HG03442 (cell line): ENCODE data around the gene HDHD2.
A peak's percentile ranks its signal among the peaks of the same experiment; 100 is the strongest.
"Not testable (repeated sequence)": the region's sequence is repeated elsewhere in the genome, so short reads cannot be mapped to it uniquely, and the experiment has no call there.

Experiments
- ATAC-seq: cut with Tn5 transposase; IDR thresholded peaks from one replicate; pipeline ENCODE4 v1.9.1; 2021; ENCODE audit warnings: mild to moderate bottlenecking, moderate library complexity; ENCODE audit not compliant: unreplicated experiment

The HDHD2 gene

GRCh38 chr18:47150029-47150823, at the start of gene HDHD2:
TSS of gene HDHD2 (minus strand) at chr18:47150500. CDS start at chr18:47136439, 14,061 bp downstream.
- ATAC-seq: peak; percentile 86

DNA sequence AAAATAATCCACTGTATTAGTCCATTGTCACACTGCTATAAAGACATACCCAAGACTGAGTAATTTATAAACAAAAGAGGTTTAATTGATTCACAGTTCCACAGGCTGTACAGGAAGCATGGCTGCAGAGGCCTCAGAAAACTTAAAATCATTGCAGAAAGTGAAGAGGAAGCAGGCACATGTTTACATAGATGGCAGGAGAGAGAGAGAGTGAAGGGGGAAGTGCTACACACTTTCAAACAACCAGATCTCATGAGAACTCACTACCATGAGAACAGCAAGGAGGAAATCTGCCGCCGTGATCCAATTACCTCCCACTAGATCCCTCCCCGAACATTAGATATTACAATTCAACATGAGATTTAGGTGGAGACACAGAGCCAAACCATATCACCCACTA, 45.7 kb upstream of the HDHD2 start:
- not testable (repeated sequence) for ATAC-seq

DNA sequence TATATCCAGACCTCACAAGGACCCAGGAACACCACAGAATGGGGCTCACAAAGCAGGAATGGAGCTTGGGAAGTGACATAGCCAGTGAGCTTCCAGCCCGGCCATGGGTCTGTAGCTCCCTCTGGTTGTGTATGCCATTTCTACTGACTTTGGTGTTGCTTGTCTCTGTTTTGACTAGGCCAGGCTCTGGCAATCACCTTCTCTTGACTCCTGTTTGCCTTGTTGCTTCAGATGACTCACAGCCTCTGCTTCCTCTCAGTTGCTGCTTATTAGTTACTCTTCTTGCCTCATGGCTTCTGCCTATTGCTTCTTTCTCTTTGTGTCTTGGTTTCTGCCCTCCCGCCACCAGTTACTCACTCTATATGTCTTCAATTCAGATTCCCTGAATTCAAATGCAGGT, 41.7 kb upstream of the HDHD2 start:
- ATAC-seq: no peak

- no peak for ATAC-seq
Observed at GRCh38 chr18:47187721-47188120, 37.4 kb upstream of the HDHD2 start.

GRCh38 chr18:47184419-47185050, 34.2 kb upstream of the HDHD2 start:
- no peak for ATAC-seq

DNA sequence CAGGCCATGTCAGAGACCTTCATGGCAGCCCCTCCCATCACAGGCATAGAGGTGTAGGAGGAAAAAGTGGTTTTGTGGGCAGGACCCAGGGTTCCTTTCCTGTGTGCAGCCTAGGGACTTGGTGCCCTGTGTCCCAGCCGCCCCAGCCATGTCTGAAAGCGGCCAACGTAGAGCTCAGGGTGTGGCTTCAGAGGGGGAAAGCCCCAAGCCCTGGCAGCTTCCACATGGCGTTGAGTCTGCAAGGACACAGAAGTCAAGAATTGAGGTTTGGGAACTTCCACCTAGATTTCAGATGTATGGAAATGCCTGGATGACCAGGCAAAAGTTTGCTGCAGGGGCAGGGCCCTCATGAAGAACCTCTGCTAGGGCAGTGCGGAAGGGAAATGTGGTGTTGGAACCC, 31.9 kb upstream of the HDHD2 start:
- not testable (repeated sequence) for ATAC-seq

GRCh38 chr18:47180765-47181164, 30.5 kb upstream of the HDHD2 start:
- no peak for ATAC-seq

DNA sequence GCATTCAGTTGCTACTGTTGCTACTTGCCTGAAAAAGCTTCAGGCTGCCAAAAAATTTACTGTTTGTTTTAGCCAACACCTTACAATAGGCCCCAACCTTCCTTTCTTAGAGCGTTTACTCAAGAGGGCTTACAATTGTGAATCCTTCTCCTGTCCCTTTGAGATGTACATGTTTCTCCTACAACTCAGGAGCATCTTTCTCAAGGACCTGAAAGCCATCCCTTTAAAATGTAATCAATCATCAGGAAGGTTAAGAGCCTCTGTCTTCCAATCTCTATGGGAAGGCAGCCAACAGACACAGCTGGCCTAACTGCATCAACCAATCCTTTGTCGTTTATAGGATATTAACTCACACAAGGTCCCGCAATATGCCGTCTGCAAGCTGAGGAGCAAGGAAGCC, 29.2 kb upstream of the HDHD2 start:
- no peak for ATAC-seq

DNA sequence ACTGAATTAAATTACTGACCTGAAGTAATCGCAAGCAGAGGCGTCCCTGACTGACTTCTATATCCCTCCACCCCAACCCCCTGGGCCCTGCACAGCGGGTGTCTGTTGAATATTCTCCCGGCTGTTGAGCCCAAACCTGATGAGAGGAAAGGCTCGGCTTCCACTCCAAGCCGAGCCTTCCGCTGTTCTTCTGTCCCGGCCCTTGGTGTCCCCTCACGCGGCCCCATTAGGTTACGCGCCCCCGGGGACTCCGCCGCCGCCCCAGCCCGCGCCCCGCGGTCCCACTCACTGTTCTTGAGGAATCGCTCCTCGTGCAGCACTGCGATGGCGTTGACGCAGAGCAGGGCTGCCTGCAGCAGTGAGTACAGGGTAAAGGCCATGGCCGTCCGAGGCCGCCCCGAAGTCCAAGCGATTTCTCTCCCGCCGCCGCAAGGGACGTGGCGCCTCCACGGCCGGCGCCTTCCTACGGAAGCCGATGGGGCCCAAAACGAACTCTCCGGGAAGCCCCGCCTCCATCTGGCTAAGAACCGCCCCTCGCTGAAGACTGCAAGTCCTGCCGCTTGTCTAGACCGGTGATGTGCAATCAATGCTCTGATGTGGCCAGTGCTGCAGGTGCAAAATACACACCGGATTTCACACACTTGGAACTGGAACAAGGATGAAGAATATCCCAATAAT, 25.7 kb upstream of the HDHD2 start, which contains the start of gene IER3IP1:
TSS of gene IER3IP1 (minus strand) at position 467 of the 678 bp plus-strand sequence. CDS start at position 380, 87 bp downstream.
- ATAC-seq: peak; percentile 78

GRCh38 chr18:47175283-47175897, 25.1 kb upstream of the HDHD2 start:
- ATAC-seq: no peak

DNA sequence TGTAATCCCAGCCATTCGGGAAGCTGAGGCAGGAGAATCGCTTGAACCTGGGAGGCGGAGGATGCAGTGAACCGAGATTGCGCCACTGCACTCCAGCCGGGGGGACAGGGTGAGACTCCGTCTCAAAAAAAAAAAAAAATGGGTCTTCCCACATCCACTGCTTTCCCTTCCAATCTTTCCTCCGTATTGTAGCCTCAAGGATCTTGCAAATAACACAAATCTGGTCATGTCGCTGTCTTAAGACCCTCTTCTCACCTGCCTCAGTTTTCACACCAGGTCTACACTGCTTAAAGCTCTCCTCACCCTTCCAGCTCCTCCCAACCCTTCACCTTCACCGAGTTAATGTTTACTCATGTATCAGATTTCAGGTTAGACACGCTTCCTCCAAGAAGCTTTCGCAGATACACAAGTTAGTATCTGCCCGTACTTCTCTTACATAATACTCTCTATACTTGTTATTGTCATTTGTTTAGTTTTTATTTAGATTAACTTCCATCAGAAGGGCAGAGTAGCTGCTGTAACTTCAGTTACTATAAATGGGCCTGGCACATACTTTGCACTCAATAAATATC, 24.3 kb upstream of the HDHD2 start:
- ATAC-seq: no peak

- no peak for ATAC-seq
Observed at GRCh38 chr18:47172476-47172875, 22.2 kb upstream of the HDHD2 start.

GRCh38 chr18:47168913-47169312, 18.6 kb upstream of the HDHD2 start:
- no peak for ATAC-seq

DNA sequence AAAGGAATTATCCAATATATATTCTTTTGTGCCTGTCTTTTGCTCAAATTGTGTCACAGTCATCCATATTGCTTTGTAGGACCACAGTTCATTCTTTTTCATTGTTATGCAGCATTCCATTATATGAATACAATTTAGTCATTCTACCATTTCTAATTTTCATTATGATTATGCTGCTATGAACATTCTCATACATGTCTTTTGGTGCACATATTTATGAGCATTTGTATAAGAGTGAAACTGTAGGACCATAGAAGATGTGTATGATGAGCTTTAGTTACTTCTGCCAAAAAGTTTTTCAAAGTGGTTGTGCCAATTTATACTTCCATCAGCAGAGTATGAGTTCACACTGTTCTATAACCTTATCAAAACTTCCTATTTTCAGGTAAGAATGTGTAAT, 18.2 kb upstream of the HDHD2 start:
- ATAC-seq: no peak

GRCh38 chr18:47166294-47166693, 16.0 kb upstream of the HDHD2 start:
- no peak for ATAC-seq

DNA sequence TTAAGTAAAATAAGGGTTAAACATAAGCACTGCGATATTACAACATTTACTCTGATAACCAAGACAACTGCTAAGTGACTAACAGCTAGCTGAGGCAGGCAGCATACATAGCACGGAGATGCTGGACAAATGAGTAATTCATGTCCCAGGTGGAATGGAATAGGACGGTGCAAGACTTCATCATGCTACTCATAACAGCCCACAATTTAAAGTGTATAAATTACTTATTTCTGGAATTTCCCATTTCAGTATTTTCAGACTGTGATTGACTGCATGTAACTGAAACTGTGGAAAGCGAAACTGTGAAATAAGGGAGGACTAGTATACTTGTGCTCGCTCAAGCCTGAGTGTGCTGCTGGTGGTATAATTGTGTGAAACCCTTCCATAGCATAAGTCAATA, 12.9 kb upstream of the HDHD2 start:
- peak; percentile 76 for ATAC-seq

DNA sequence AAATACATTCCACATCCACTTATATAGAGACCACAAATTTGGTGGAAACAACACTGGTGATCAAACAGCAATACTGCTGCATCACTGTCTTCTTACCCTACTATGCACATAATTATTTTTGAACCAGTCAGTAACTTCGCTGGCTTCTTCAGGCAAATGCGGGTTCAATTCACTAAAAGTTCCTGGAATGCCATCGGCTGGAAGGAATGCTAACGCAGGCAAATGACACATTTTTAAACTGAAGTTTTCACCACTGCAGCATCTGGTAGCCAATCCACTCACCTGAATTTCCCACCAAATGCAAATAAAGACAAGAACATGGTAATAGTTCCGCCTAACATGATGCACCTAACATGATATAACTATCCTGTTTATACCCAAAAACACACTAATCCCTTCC, 10.0 kb upstream of the HDHD2 start:
- no peak for ATAC-seq

- ATAC-seq: not testable (repeated sequence)
Observed at GRCh38 chr18:47158404-47158803, 8.1 kb upstream of the HDHD2 start.

- no peak for ATAC-seq
Observed at GRCh38 chr18:47151439-47151838, 1.1 kb upstream of the HDHD2 start.

- no peak for ATAC-seq
Observed at GRCh38 chr18:47150824-47151366, 595 bp upstream of the HDHD2 start.
